Right lobe of liver (tissue), 4 donors: ENCODE data around the gene APOBEC2.
A peak's percentile ranks its signal among the peaks of the same experiment; 100 is the strongest.

Experiments
- POLR2A ChIP-seq: fragments of 450-650 bp; IDR thresholded peaks from one replicate; pipeline ENCODE4 v1.6.1; 2017; ENCODE audit warnings: antibody characterized with exemption, mild to moderate bottlenecking
- TF ChIP-seq, protein P1 (sequence below), 4 donors: fragments of 200-600 bp in 3 of 4; fragments of 450-650 bp in 1 of 4; IDR thresholded peaks; one replicate each; pipeline versions ENCODE4 v1.5.1 to v1.8.0; 2016 to 2022; ENCODE audit warnings: antibody characterized with exemption in 4 of 4, mild to moderate bottlenecking in 2 of 4
- donor health status: DM: no; HTN: no; CAD: no.
- donor health status: DM: no; HTN: no; CAD: no.
- donor health status: DM: no; HTN: yes; CAD: no.

DNA sequence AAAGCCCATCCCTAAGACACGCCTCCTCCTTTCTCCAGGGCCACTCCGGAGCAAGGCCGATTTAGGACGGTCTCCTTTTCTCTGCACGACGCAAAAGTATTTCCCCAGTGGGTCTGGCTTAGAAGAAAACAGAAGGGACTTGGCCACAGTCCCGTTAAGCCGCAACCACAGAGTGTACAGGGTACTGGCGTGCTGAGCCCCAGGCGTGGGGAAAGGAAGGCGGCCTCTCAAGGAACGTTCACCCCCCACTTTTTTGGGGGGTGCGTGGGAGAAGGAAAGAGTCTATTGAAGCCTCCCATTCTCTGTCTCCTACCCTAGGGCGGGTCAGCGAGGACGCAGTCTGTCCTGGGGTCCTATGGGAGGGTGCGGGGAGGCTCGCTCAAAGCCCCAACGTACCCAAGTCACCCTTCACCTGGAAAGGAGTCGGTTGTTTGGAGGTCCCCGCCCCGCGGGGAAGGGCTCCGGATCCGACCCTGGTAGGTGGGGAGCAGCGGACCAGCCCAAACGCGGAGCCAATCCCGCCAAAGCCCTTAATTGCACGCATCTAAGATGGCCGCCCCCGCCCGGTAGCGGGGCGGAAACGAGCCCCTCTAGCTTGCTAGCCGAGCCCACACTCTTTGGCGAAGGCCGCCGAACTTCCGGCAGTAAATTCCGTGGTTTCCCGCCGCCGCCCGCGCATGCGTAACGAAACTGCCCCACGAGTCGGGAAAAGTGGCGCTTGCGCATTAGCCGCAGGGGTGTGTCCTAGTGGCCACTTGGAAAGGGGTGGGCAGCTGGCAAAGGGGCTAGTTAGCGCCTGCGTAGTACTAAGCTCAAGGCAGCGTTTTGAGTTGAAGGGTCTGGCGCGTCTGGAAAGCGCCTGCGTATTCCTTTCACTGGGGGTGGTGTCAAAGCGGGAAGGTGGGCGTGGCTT is 19.2 kb downstream of the APOBEC2 start, which contains the start of gene OARD1:
- TF ChIP-seq, protein P1, sequence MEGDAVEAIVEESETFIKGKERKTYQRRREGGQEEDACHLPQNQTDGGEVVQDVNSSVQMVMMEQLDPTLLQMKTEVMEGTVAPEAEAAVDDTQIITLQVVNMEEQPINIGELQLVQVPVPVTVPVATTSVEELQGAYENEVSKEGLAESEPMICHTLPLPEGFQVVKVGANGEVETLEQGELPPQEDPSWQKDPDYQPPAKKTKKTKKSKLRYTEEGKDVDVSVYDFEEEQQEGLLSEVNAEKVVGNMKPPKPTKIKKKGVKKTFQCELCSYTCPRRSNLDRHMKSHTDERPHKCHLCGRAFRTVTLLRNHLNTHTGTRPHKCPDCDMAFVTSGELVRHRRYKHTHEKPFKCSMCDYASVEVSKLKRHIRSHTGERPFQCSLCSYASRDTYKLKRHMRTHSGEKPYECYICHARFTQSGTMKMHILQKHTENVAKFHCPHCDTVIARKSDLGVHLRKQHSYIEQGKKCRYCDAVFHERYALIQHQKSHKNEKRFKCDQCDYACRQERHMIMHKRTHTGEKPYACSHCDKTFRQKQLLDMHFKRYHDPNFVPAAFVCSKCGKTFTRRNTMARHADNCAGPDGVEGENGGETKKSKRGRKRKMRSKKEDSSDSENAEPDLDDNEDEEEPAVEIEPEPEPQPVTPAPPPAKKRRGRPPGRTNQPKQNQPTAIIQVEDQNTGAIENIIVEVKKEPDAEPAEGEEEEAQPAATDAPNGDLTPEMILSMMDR (IDR thresholded peaks at IDR 0.05), result no peak
- TF ChIP-seq POLR2A, result peak; percentile 72
